ENCODE results near the gene CC2D2B.

GRCh38 chr10:96061232-96061631 lies 153.5 kb downstream of the CC2D2B start:
- TF ChIP-seq CTCF (IDR thresholded peaks at IDR 0.05) (no peak), REST (IDR thresholded peaks at IDR 0.05; ENCODE audit: insufficient read depth in 1 of 2, low read depth in 2 of 2, low read length in 1 of 2) (no peak), POLR2AphosphoS5 (IDR thresholded peaks at IDR 0.05; ENCODE audit: low read depth, low read length) (no peak)

Measured in Panc1 (cell line).